Measurements from ENCODE around the gene PHF23.

Gene PHF23

GRCh38 chr17:7238420-7239090 is 702 bp downstream of the PHF23 start:
- in situ Hi-C loops (cut with MboI; ENCODE audit: low sequenced_read_pairs) = no loop called here

- in situ Hi-C loops (cut with MboI; ENCODE audit: low sequenced_read_pairs) = no loop called here
Observed at GRCh38 chr17:7237761-7238419, 1.4 kb downstream of the PHF23 start.

GRCh38 chr17:7237266-7237760 is 1.9 kb downstream of the PHF23 start:
- in situ Hi-C loops (cut with MboI; ENCODE audit: low sequenced_read_pairs) = no loop called here

- in situ Hi-C loops (cut with MboI; ENCODE audit: low sequenced_read_pairs) = no loop called here
Observed at GRCh38 chr17:7236808-7237207, 2.4 kb downstream of the PHF23 start.

- in situ Hi-C loops (cut with MboI; ENCODE audit: low sequenced_read_pairs) = no loop called here
Observed at GRCh38 chr17:7235693-7236665, 3.3 kb downstream of the PHF23 start.

GRCh38 chr17:7234083-7234951 is 4.9 kb downstream of the PHF23 start, which contains the start of gene DVL2:
Gene DVL2, minus strand, starts transcription at chr17:7234517. Its CDS starts 255 bp downstream, at chr17:7234262.
- in situ Hi-C loops (cut with MboI; ENCODE audit: low sequenced_read_pairs) = no loop called here

- in situ Hi-C loops (cut with MboI; ENCODE audit: low sequenced_read_pairs) = no loop called here
Observed at GRCh38 chr17:7233701-7234082, 5.6 kb downstream of the PHF23 start.

- in situ Hi-C loops (cut with MboI; ENCODE audit: low sequenced_read_pairs) = no loop called here
Observed at GRCh38 chr17:7232114-7232513, 7.1 kb downstream of the PHF23 start.

- in situ Hi-C loops (cut with MboI; ENCODE audit: low sequenced_read_pairs) = no loop called here
Observed at GRCh38 chr17:7229504-7229903, 9.8 kb downstream of the PHF23 start.

GRCh38 chr17:7228920-7229319 is 10.3 kb downstream of the PHF23 start:
- in situ Hi-C loops (cut with MboI; ENCODE audit: low sequenced_read_pairs) = no loop called here

- in situ Hi-C loops (cut with MboI; ENCODE audit: low sequenced_read_pairs) = no loop called here
Observed at GRCh38 chr17:7226721-7227710, 12.2 kb downstream of the PHF23 start.

- in situ Hi-C loops (cut with MboI; ENCODE audit: low sequenced_read_pairs) = no loop called here
Observed at GRCh38 chr17:7225711-7226331, 13.4 kb downstream of the PHF23 start.

- in situ Hi-C loops (cut with MboI; ENCODE audit: low sequenced_read_pairs) = no loop called here
Observed at GRCh38 chr17:7224661-7225111, 14.6 kb downstream of the PHF23 start.

GRCh38 chr17:7224110-7224509 is 15.1 kb downstream of the PHF23 start:
- in situ Hi-C loops (cut with MboI; ENCODE audit: low sequenced_read_pairs) = no loop called here

GRCh38 chr17:7223375-7223774 is 15.9 kb downstream of the PHF23 start:
- in situ Hi-C loops (cut with MboI; ENCODE audit: low sequenced_read_pairs) = no loop called here

GRCh38 chr17:7222972-7223292 is 16.3 kb downstream of the PHF23 start:
- in situ Hi-C loops (cut with MboI; ENCODE audit: low sequenced_read_pairs) = no loop called here

- in situ Hi-C loops (cut with MboI; ENCODE audit: low sequenced_read_pairs) = no loop called here
Observed at GRCh38 chr17:7222093-7222971, 16.9 kb downstream of the PHF23 start.

Measured in HL-60/S4 treated with retinoic acid at 250 ng/mL for 4 days and 3 days (cell line).